ENCODE results near the gene FABP3.

Gene FABP3

DNA sequence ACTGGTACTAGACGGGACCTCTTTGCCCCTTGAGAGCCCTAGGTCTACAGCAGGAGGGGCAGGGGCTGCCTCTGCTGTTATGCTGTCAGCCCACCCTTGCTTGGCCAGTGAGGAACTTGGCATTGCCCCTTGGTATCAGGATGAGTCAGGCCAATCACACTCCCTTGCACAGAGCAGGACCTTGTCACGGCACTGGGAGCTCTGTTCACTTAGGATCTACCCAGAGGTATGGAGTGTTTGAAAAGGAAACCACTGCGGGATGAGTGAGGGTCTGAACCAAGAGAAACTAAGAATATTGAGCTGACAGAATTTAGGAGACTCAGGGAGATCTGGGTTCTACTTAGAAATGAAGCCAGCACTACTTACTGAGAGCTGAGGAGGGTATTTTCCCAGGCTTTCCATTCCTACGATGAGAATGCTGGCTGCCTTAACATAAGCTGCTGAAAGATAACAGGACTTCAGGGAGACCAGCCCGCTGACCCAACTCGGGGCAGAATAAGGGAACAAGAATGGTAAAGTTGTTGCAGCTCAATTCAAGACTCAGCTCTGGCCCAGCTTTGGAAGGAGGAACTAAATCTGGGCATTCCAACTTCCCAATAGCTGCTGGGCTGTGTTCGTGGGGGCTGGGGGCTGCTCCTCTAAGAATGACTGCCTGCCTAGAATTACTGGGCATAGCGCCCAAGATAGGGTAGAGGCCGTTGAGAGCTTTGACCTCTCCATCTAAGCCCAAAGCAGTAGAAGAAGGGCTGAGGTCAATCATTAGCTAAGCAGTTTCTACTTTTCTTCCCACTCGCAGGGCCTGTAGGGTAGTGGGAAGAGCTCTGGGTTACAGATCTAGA is 1.5 kb downstream of the FABP3 start:
- DNase-seq (ENCODE audit: low read depth), result no peak

DNA sequence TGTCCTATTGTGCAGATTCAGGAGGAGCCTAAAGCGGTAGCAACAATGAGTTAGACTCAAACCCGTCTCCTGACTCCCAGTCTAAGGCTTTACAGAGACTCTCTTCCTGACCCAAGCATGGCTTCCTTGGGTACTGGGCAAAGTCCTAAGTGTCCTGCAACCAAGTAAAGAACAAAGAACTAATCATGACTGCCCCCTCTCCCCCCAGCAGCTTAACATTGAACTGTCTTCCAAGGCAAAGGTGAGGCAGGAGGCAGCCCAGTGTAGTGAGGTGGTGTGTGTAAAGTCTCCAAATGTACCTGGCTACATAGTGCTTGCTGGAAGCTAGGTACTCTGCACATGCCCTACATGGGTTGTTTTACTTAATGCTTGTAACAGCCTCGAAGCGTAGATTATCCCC is 2.3 kb downstream of the FABP3 start:
- no peak for DNase-seq (ENCODE audit: low read depth)

DNA sequence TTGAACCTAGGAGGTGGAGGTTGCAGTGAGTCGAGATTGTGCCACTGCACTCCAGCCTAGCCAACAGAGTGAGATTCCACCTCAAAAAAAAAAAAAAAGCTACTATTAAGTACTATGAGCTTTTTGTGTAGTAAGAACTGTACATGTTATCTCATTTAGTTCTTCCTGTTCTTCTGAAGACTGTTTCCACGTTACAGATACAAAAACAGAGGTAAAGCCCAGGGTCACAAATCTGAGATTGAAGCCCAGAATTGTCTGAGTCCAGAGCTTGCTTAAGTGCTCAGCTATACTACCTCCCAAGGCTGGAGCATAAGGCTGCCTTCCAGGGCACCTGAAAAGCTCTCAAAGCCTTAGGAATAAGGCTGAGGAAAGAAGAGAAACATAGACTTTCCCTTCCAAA is 2.9 kb downstream of the FABP3 start:
- DNase-seq (ENCODE audit: low read depth), result no peak

DNA sequence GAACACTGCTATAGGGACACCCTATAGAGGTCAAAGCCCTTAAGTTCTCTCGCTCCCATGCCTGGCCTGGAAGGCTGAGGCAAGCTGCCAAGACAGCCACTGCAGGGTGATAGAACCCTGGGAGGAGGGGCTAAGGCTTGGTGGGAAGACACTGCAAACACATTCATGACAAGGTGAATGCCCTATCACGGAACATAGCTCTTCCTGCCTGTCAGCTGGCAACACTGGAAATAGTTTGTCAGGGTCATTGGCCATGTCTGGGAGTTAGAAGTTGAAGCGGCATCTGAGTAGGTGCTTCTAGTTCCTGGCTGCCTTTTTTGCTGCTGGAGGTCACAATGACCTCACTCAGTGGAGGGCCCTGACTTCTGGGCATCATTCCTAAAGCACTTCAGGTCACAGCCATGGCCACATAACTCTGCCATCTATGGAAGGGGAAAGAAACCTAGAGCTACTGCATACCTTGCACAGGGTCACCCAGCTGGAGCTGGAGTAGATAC is 4.2 kb downstream of the FABP3 start:
- DNase-seq (ENCODE audit: low read depth), result peak; percentile 2

DNA sequence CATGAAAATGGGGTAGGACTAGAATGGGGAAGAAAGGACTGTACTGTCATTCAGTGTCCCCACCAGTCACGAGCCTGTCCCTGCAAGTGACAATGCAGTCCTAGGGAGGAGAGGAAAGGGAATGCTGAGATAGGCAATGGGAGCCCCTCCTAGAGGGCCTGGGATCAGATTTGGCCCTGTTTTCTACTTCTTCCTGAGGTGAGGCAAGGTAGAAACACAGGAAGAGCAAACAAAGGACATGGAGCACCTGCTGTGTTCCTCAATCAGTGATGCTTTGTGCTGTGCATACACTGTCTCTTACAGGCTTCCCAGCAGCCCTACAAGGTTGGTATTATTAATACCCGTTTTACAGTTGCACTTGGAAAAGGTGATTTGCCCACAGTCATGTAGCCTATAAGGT is 6.1 kb downstream of the FABP3 start:
- no peak for DNase-seq (ENCODE audit: low read depth)

DNA sequence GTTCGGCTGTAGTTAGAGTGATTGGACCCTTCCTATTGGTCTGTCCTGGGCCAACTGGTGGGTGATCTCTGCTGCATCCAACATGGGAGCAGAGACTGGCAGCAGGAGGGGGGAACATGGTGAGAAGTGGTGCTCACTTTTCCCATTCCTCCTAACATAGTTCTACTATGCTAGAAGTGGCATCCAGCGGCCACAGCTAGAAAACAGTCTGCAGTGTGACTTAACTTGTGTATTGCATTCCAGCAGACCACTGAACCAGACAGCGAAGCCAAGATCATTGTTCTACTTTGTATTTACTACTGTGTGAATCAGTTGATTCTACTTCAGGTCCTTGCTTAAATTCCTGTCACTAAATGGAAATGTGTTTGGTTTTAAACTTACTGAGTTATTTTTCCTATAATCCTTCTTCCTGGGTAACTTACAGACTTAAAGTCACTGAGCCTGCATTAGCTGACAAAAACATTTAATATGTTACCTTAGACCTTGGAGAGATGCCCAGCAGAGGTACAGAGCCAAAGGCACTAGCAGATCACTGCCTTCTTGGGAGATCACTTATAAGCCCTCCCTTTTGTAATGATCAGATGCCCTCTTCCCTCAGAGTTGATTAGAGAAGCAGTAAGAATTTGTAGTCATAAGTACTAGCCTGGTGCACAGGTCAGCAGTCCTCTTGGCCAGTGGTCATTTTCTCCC is 8.2 kb downstream of the FABP3 start:
- no peak for DNase-seq (ENCODE audit: low read depth)

DNA sequence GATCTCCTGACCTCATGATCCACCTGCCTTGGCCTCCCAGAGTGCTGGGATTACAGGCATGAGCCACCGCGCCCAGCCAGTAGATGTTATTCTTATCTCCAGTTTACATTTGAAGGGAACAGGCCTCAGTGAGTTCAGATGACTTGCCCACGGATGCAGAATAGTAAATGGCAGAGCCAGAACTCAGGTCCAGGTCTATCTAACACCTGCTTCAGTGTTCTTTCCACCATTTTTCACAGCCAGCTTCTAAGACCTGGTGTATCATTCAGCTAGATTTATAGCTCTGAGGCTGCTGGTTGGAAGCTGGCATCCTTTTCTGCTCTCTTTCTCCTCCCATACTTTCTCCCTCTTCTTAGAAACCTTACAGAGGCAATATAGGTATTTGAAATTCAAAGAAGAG is 10.8 kb downstream of the FABP3 start:
- no peak for DNase-seq (ENCODE audit: low read depth)

DNA sequence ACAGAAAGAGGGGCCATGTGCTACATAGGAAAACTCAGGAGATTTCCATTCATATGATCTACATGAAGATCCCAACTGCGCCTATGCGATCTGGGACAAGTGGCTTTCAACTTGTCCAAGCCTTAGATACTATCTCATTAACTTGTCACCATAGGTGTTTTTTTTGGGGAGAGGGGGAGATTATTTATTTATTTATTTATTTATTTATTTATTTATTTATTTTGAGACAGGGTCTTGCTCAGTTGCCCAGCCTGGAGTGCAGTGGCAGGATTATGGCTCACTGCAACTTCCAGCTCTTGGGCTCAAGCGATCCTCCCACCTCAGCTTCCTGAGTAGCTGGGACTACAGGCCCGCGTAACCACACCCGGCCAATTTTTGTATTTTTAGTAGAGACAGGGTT is 11.3 kb downstream of the FABP3 start:
- DNase-seq (ENCODE audit: low read depth), result no peak

DNA sequence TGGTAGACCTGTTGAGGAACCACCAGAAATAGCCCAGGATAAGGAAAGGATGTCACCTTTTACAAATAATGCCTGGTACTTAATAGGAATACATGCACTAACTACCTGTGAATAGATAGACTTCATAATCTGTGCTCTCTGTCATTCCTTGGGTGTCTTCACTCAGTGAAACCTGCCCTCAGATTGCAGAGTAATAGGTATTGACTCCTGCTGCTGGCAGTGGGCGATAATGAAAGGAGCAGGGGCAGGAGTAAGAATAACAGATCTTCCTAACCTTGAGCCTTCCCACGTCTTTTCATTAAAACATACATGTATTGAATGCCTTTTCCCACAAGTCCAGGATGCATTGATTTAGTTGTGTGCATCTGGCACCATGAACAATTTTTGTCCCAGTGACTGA is 16.4 kb downstream of the FABP3 start:
- no peak for DNase-seq (ENCODE audit: low read depth)

DNA sequence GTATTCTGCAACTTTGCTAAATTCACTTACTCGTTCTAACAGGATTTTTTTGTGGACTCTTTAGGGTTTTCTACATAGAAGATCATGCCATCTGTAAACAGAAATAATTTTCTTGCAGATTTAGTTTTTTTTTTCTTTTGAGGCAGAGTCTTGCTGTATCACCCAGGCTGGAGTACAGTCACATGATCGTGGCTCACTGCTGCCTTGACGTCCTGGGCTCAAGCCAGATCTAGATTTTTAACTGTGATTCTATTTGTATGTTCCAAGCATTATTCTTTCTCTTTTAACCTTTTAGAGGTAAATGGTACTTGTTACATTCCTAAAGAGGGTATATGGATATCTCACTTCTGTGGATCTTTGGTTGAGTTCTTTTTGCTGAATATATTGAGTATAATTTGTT is 18.6 kb downstream of the FABP3 start:
- DNase-seq (ENCODE audit: low read depth), result no peak

DNA sequence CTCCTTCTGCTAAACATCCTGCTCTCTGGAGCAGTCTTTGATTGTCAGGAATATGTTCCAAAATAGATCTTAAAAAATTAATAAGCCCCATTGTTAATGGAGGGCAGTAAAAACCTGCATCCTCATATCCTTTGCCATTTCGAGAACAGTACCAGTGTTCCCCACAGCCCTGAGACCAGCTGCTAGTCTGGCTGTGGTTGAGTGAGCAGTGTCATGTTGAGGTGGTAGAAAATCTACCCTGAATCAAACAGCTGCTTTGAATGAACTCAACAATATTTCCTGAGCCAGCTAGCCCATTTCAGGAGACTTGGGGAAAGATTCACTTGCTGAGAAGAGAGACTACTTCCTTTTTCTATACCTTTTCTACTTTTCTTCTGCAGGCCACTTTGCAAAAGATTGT is 24.4 kb downstream of the FABP3 start:
- DNase-seq (ENCODE audit: low read depth), result no peak

DNA sequence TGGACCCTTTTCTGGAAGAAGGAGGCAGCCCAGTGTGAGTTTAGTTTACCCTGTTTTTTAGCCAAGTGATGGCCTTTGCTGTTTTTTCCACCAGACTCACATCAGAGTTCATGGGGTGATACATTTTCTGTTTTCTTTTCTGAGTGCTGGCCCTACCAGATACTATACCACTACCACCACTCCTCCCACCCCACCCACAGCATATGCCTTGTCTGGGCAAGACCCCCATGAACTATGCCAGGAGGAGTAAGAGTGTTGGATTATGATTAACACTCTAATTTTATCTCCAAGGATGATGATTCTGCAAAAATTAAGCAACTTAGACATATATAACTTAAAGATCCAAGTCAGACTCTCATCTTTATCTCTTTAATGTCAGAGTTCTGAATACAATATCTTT is 26.1 kb downstream of the FABP3 start:
- DNase-seq (ENCODE audit: low read depth), result no peak

DNA sequence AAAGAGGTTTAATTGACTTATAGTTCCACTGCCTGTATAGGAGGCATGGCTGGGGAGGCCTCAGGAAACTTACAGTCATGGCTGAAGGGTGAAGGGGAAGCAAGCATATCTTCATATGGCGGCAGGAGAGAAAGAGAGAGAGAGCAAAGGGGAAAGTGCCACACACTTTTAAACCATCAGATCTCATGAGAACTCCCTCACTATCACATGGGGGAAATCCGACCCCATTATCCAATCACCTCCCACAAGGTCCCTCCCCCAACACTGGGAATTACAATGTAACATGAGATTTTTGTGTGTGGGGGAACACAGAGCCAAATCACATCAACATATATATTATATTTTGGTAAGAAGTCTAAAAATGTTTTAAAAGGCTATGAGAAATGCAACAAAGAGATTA is 27.2 kb downstream of the FABP3 start:
- no peak for DNase-seq (ENCODE audit: low read depth)

DNA sequence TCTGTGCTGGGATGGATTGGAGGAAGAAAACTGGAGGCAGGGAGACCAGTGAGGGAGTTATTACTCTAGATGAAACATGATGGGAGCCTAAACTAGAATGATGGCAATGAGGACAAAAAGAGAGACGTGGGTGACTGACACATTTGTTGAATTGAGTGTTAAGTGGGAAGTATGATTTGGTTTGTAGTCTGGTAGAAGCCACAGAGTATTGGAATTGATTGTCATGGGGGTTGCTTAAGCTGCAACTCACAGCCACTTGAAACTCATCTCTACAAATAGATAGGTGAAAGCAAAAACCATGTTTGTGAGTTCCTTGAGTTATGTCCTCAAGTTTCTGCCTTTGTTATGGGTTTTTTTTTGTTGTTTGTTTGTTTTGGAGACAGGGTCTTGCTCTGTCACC is 28.4 kb downstream of the FABP3 start:
- no peak for DNase-seq (ENCODE audit: low read depth)

DNA sequence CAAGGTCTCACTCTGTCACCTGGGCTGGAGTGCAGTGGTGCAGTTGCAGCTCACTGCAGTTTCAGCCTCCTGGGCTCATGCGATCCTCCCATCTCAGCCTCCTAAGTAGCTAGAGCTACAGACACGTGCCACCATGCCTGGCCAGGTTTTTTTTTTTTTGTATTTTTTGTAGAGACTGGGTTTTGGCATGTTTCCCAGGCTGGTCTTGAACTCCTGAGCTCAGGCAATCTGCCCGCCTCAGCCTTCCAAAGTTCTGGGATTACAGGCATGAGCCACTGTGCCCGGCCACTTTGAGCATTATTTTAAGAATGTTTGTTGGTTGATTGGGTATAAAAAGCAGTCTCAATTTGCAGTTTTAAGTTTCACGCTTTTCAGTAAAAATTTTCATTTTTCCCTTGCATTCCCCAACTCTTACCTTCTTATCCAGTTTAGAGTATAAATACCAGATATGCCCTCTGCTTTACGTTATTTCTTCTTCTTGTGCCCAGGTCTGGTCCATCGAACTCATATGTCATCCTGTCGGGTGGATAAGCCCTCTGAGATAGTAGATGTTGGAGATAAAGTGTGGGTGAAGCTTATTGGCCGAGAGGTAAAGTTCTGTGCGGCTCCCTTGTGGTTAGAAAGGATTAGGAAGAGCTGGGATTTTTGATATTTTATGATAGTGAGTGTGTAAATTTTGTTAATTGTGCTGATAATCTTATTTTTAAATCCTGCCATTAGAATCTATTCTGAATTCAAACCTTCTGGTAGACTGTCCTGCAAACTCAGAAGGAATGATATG is 36.0 kb downstream of the FABP3 start:
- DNase-seq (ENCODE audit: low read depth), result no peak

DNA sequence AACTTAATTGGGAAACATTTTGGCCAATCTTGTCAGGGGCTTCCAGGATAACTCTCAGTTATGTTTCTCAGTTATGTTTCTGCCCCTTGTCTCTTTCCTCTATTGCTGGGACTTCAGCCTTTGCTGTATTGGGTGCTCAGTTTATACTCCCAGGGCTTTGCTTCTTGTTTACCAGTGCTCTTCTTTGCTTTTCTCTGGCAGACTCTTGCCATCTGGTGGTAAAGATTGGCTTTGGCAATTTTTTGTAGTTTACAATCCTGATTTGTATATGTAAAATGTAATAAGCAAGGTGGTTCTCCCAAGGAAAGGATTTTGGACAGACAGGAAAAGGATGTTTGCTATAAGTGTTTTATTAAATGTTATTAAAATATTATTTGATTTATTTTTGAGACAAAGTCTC is 37.9 kb downstream of the FABP3 start:
- DNase-seq (ENCODE audit: low read depth), result no peak

DNA sequence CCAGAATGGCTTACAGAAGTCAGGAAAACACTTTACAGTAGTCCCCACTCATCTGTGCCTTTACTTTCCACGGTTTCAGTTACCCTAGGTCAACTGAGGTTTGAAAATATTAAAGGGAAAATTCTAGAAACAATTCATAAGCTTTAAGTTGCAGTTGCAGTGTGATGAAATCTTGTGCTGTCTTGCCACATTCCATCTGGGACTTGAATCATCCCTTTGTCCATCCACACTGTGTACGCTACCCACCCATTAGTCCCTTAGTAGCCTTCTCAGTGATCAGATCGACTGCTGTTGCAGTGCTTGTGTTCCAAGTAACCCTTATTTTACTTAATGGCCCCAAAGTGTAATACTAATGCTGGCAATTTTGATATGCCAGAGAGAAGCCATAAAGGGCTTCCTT is 45.5 kb downstream of the FABP3 start:
- no peak for DNase-seq (ENCODE audit: low read depth)

DNA sequence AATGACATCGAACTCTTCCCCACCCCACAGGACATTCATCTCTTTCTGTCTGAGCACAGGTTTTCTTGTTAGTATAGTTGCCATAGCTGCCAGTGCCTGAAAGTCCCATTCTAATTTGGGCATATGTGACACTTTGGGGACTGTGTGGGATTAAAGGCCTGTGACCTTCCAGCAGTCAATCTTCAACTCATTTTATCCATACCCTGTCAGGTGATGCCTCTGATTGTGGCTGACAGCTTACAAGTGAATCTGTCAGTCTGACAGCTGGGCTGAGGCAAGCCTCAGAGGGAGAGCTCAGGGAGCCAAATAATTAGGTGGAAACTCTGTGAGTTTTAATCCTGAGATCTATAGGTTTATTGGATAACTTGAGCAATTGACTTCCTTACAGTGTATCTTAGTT is 46.4 kb downstream of the FABP3 start:
- no peak for DNase-seq (ENCODE audit: low read depth)

DNA sequence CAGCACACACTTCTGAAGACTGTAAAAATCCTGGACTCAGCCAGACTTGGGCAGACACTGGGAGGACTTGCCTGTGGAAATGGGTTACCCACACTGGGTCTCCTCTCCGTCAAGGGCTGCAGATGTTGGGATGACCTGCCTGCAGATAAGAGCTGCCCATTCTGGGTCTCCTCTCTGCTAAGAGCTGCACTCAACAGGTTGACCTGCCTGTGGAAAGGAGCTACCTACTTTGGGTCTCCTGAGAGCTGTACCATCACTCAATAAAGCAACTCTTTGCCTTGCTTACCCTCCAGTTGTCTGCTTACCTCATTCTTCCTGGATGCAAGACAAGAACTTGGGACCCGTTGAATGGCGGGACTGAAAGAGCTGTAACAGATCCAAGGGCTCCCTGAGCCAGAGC is 47.9 kb downstream of the FABP3 start:
- DNase-seq (ENCODE audit: low read depth), result no peak

DNA sequence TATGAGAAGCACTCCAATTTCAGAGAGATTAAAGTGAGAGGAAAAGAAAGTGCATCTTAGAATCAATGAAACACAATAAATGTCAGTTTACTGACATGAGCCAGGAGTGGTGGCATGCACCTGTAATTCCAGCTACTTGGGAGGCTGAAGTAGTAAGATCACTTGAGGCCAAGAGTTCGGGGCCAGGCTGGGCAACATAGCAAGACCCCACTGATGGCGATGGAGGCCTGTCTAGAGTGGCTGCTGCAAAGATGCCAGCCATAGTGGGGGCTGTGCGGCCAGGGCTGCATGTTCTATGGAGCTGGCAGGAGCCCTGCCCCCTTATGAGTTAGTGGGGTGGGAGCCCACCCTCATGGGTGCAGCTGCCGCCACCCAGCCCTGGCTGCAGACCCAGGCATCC is 48.8 kb downstream of the FABP3 start:
- DNase-seq (ENCODE audit: low read depth), result no peak

DNA sequence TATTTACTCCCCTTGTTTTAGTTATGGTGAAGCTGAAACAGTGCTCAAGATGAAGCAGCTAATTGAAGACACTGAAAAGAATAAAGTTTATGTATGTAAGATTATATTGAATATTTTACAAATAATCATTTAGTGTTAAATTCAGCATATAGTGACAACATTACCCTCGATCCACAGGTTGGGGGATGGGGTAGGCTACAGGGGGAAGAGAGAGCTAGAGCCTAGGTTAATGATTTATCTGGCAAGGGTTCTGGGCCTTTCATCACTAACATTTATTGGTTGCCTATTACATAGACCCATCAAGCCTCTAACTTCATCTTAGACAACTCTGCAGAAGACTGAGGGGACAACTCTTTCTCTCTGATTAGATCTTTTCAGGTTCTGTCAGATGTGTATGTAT is 54.7 kb downstream of the FABP3 start:
- DNase-seq (ENCODE audit: low read depth), result no peak

DNA sequence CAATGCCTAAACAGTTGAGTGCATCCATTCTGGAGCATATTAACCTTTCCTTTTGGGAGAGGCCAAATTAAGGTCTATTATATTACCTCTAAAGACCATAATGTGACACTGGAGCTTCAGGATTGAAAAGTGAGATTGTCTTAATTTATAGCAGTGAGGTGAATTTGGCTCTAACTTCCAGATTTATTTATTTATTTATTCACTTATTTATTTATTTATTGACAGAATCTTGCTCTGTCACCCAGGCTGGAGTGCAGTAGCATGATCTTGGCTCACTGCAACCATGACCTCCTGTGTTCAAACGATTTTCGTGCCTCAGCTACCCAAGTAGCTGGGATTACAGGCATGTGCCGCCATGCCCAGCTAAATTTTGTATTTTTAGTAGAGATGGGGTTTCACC is 57.0 kb downstream of the FABP3 start:
- no peak for DNase-seq (ENCODE audit: low read depth)

All from CMK (cell line).